Left hindlimb (tissue), 1 donor: ENCODE data around the gene PCDHGA1.
"Not testable (repeated sequence)": the region's sequence is repeated elsewhere in the genome, so short reads cannot be mapped to it uniquely, and the experiment has no call there.

Experiments used
- DNase-seq: peaks from one replicate; pipeline ENCODE4 v3.0.0-alpha.2; 2018

PCDHGA1 gene

DNA sequence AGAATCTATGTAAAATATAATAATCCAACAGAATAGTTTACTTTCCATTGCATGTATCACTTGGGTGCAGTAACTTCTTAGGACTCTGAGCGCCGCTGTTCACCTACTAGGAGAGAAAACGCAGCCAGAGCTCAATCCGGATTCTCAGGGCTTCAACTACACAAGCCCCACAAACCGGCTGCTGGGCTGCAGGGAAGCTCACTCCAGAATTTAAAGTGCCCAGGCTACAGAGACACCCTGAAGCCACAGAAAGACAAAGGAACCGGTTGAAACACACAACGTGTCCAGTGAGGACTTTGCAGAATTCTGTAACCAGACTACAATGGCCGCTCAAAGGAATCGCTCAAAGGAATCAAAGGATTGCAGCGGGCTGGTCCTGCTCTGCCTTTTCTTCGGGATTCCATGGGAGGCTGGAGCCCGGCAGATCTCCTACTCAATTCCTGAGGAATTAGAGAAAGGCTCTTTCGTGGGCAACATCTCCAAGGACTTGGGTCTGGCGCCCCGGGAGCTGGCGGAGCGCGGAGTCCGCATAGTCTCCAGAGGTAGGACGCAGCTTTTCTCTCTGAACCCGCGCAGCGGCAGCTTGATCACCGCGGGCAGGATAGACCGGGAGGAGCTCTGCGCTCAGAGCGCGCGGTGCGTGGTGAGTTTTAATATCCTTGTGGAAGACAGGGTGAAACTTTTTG lies 82.7 kb downstream of the PCDHGA1 start, which contains the start of gene PCDHGA10:
TSS of gene PCDHGA10 (plus strand) at position 134 of the 686 bp plus-strand sequence. CDS start at position 323, 189 bp downstream.
- no peak for DNase-seq

- no peak for DNase-seq
Measured at GRCh38 chr5:141413540-141414069, 83.3 kb downstream of the PCDHGA1 start.

GRCh38 chr5:141414548-141415274 lies 84.4 kb downstream of the PCDHGA1 start:
- DNase-seq = not testable (repeated sequence)

DNA sequence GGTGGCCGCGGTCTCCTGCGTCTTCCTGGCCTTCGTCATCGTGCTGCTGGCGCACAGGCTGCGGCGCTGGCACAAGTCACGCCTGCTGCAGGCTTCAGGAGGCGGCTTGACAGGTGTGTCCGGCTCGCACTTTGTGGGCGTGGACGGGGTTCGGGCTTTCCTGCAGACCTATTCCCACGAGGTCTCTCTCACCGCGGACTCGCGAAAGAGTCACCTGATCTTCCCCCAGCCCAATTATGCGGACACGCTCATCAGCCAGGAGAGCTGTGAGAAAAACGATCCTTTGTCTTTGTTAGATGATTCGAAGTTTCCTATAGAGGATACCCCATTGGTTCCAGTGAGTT lies 84.9 kb downstream of the PCDHGA1 start:
- not testable (repeated sequence) for DNase-seq

- DNase-seq = peak; percentile 66
Measured at GRCh38 chr5:141417494-141418172, 87.3 kb downstream of the PCDHGA1 start, which contains the start of gene PCDHGB7. TSS of gene PCDHGB7 (plus strand) at chr5:141417677. CDS start at chr5:141417860, 183 bp downstream.

GRCh38 chr5:141419074-141419880 lies 89.0 kb downstream of the PCDHGA1 start:
- DNase-seq = no peak

- no peak for DNase-seq
Measured at GRCh38 chr5:141420855-141421488, 90.7 kb downstream of the PCDHGA1 start, which contains the start of gene PCDHGA11. TSS of gene PCDHGA11 (plus strand) at chr5:141421051. CDS start at chr5:141421228, 177 bp downstream.

DNA sequence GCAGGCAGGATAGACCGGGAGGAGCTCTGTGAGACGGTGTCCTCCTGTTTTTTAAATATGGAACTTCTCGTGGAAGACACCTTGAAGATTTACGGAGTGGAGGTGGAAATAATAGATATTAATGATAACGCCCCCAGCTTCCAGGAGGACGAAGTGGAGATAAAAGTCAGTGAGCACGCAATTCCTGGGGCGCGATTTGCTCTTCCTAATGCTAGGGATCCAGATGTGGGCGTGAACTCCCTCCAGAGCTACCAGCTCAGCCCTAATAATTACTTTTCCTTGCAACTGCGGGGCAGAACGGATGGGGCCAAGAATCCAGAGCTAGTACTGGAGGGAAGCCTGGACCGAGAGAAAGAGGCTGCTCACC lies 91.2 kb downstream of the PCDHGA1 start:
- DNase-seq = no peak

GRCh38 chr5:141422742-141423291 lies 92.5 kb downstream of the PCDHGA1 start:
- no peak for DNase-seq

GRCh38 chr5:141427783-141428426 lies 97.6 kb downstream of the PCDHGA1 start:
- DNase-seq = no peak

DNA sequence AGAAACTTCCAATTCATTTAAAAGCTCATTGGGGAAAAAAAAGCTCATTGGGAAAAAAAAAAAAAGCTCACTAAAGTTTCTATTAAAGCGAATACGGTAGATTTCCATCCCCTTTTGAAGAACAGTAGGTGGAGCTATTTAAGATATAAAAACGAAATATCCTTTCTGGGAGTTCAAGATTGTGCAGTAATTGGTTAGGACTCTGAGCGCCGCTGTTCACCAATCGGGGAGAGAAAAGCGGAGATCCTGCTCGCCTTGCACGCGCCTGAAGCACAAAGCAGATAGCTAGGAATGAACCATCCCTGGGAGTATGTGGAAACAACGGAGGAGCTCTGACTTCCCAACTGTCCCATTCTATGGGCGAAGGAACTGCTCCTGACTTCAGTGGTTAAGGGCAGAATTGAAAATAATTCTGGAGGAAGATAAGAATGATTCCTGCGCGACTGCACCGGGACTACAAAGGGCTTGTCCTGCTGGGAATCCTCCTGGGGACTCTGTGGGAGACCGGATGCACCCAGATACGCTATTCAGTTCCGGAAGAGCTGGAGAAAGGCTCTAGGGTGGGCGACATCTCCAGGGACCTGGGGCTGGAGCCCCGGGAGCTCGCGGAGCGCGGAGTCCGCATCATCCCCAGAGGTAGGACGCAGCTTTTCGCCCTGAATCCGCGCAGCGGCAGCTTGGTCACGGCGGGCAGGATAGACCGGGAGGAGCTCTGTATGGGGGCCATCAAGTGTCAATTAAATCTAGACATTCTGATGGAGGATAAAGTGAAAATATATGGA lies 100.2 kb downstream of the PCDHGA1 start, which contains the start of gene PCDHGA12:
TSS of gene PCDHGA12 (plus strand) at position 176 of the 782 bp plus-strand sequence. CDS start at position 429, 253 bp downstream.
- DNase-seq = peak; percentile 48

- no peak for DNase-seq
Measured at GRCh38 chr5:141431286-141431685, 101.0 kb downstream of the PCDHGA1 start.

DNA sequence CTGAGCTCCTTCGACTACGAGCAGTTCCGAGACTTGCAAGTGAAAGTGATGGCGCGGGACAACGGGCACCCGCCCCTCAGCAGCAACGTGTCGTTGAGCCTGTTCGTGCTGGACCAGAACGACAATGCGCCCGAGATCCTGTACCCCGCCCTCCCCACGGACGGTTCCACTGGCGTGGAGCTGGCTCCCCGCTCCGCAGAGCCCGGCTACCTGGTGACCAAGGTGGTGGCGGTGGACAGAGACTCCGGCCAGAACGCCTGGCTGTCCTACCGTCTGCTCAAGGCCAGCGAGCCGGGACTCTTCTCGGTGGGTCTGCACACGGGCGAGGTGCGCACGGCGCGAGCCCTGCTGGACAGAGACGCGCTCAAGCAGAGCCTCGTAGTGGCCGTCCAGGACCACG lies 102.0 kb downstream of the PCDHGA1 start:
- not testable (repeated sequence) for DNase-seq

GRCh38 chr5:141432726-141433125 lies 102.4 kb downstream of the PCDHGA1 start:
- not testable (repeated sequence) for DNase-seq

DNA sequence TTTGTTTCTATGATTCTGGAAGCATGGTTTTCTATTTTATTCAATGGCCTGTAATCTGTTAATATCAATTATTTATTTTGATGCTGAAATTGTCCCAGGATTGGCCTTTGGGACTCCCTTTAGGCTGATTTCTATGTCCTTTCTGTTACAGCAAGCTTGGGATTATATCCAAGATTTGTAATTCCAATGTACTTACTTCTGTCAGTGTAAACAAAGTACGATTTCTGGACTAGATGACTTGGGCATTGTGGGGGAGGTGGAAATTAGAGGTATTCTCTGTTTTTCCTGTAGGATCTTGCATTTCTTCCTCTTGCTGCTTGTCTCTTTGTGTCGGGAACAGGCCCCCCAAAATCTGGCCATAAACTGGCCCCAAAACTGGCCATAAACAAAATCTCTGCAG lies 103.7 kb downstream of the PCDHGA1 start:
- no peak for DNase-seq

DNA sequence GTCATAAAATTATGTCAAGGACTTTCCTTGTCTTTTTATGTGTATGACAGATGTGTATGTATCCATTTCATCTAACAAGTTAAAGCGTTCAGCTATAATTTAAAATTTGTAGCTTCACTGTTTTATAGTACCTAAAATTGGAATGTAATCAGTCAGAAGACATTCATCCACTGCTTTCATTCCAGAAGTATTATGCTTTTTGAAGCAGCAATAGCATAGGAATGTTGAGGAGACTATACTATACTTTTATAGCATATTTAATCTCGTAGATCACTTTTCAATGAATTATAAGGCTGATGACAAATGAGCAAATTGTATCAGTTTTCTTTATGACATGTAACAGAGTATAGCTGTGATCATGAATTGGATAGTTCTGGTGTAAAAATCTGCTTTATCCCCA lies 106.9 kb downstream of the PCDHGA1 start:
- no peak for DNase-seq

- DNase-seq = no peak
Measured at GRCh38 chr5:141439411-141440141, 109.3 kb downstream of the PCDHGA1 start.

GRCh38 chr5:141440341-141440740 lies 110.0 kb downstream of the PCDHGA1 start:
- DNase-seq = no peak

- DNase-seq = no peak
Measured at GRCh38 chr5:141441571-141442170, 111.4 kb downstream of the PCDHGA1 start.
